ENCODE data around the gene NPAS2. TPM values are rescaled to one million over a fixed set of nuclear protein-coding genes. Genes with fewer than 3 reads are reported as not detected.

NPAS2 gene
- total and polyA plus RNA-seq, 2 donors (not counting 3 experiments of a cell fraction or from before 2014, with no cell fraction given), result 29.0 to 53.9 TPM

- POLR2A ChIA-PET, result no interaction called here
- Histone ChIP-seq H4K20me1 (replicated peaks; ENCODE audit: control insufficient read depth, extremely low read depth, insufficient read depth, low read length) (no peaks in the 10 kb centered on the region), H3K79me2 (ENCODE audit: control insufficient read depth, insufficient read depth, low read length) (no peaks in the 10 kb centered on the region), H3K9ac (replicated peaks; ENCODE audit: extremely low read depth, insufficient read depth, low read length) (no peak overlapping the region), H3K27me3 (ENCODE audit: control insufficient read depth in 2 of 2, insufficient read depth in 2 of 2, low read length in 2 of 2) (no peaks in the 10 kb centered on the region), H2AFZ (ENCODE audit: low read depth, low read length) (no peak overlapping the region), H3K27ac (ENCODE audit: insufficient read depth, low read depth, low read length) (no peak overlapping the region), H3K9me3 (replicated peaks; ENCODE audit: control insufficient read depth, insufficient read depth, low read length) (no peaks in the 10 kb centered on the region), H3K9me1 (replicated peaks; ENCODE audit: control insufficient read depth, extremely low read depth, insufficient read depth, low read length) (no peaks in the 10 kb centered on the region), H3K4me1 (ENCODE audit: control insufficient read depth, extremely low read depth, insufficient read depth, low read length) (peaks cover 15% of the 10 kb centered on the region), H3K4me3 (replicated peaks in 1 of 3; ENCODE audit: insufficient read depth in 1 of 3, low read depth in 1 of 3, low read length in 3 of 3) (no peak overlapping the region), H3K36me3 (ENCODE audit: control insufficient read depth in 2 of 2, extremely low read depth in 1 of 2, insufficient read depth in 2 of 2, low read length in 2 of 2) (peaks cover under 1 to 9% of the 10 kb centered on the region in 2 experiments), H3K4me2 (ENCODE audit: insufficient read depth, low read length) (no peak overlapping the region)
- DNase-seq (ENCODE audit: low read depth, low spot score), result no peak
- no peak for FAIRE-seq
- dilution Hi-C loops (cut with MboI; ENCODE audit: extremely low pct_ligation_motif_present, low sequenced_read_pairs), result no loop called here
- CTCF ChIA-PET, result no interaction called here
- intact Hi-C loops (cut with micrococcal nuclease), result no loop called here
- BruUV-seq (replicated peaks), result no TSS peak
- no peak for TF ChIP-seq POLR2A (IDR thresholded peaks at IDR 0.05; ENCODE audit: low read depth, low read length)
- no peak for TF ChIP-seq POLR2AphosphoS5 (IDR thresholded peaks at IDR 0.05; ENCODE audit: insufficient read depth, low read depth, low read length)
- no peak for TF ChIP-seq GATA2 (IDR thresholded peaks at IDR 0.05; ENCODE audit: insufficient read depth, insufficient read length, low read depth, low read length)
- no peak for TF ChIP-seq MYC (IDR thresholded peaks at IDR 0.05; ENCODE audit: low read depth, low read length)
- no peak for TF ChIP-seq FOS (IDR thresholded peaks at IDR 0.05; ENCODE audit: borderline replicate concordance, insufficient read depth, low read length)
- TF ChIP-seq MAX (IDR thresholded peaks at IDR 0.05; ENCODE audit: insufficient read depth, insufficient read length), result no peak
- TF ChIP-seq CTCF (IDR thresholded peaks at IDR 0.05; ENCODE audit: extremely low read depth in 1 of 2, insufficient read depth in 1 of 2, low read depth in 1 of 2, low read length in 2 of 2), result no peak
- TF ChIP-seq JUN (IDR thresholded peaks at IDR 0.05; ENCODE audit: borderline replicate concordance, insufficient read depth, insufficient read length, low read depth), result no peak
Observed at GRCh38 chr2:100963026-100963375, 143.1 kb downstream of the NPAS2 start.
